ENCODE results near the gene KIAA0753. TPM values are rescaled to one million over a fixed set of nuclear protein-coding genes. Genes with fewer than 3 reads are reported as not detected.
A peak's percentile ranks its signal among the peaks of the same experiment; 100 is the strongest.

Gene KIAA0753
- total and polyA plus RNA-seq, 9 of the 15 experiments (the other 6 are each of a cell fraction or from before 2014, with no cell fraction given), result 2.0 to 9.0 (median 6.9) TPM

GRCh38 chr17:6547336-6547735, 93.2 kb downstream of the KIAA0753 start (continued):
- TF ChIP-seq ZC3H4 (CRISPR knock-in tag; IDR thresholded peaks at IDR 0.05; ENCODE audit: borderline replicate concordance) (no peak), HDGF (IDR thresholded peaks at IDR 0.05) (no peak), FOXK1 (CRISPR knock-in tag; IDR thresholded peaks at IDR 0.05; ENCODE audit: borderline replicate concordance) (no peak)

GRCh38 chr17:6546069-6546718, 94.3 kb downstream of the KIAA0753 start:
- Histone ChIP-seq H3K9ac (ENCODE audit: insufficient read depth in 1 of 2, low read depth in 2 of 2, low read length in 2 of 2) (no peak overlapping the region), H3K27ac (ENCODE audit: extremely low read depth, low read depth, low read length) (no peak overlapping the region), H3K4me1 (replicated peaks in 1 of 2; ENCODE audit: control insufficient read depth in 2 of 2, insufficient read depth in 2 of 2, low read length in 2 of 2) (no peaks in the 10 kb centered on the region), H3K79me2 (ENCODE audit: control insufficient read depth, insufficient read depth, low read length) (no peaks in the 10 kb centered on the region), H3K4me2 (ENCODE audit: insufficient read depth, low read length) (no peak overlapping the region), H3K36me3 (ENCODE audit: control insufficient read depth, insufficient read depth, low read length) (no peaks in the 10 kb centered on the region), H3K9me3 (replicated peaks; ENCODE audit: control insufficient read depth, insufficient read depth, low read depth, low read length) (no peaks in the 10 kb centered on the region), H3K4me3 (no peak overlapping the region), H2AFZ (ENCODE audit: low read depth, low read length) (no peak overlapping the region), H3K27me3 (ENCODE audit: control insufficient read depth in 2 of 2, insufficient read depth in 2 of 2, low read length in 2 of 2) (peaks cover 0 to 33% of the 10 kb centered on the region in 2 experiments; a peak in 1 of 5 replicates), H4K20me1 (replicated peaks; ENCODE audit: control insufficient read depth, insufficient read depth, low read length) (no peaks in the 10 kb centered on the region), H3K9me1 (ENCODE audit: control insufficient read depth, insufficient read depth, low read length) (no peaks in the 10 kb centered on the region)
- intact Hi-C loops (cut with micrococcal nuclease) (no loop called here), in situ Hi-C loops (cut with MboI) (no loop called here)
- WGBS (ENCODE audit: insufficient coverage, low coverage, missing lambda C conversion rate), result 2% methylated on average over 10 of the region's 10 CpGs
- DNase-seq (ENCODE audit: extremely low read depth in 1 of 4, low spot score in 3 of 4), result no peak
- no peak for ATAC-seq
- no peak for FAIRE-seq
- ChIA-PET POLR2A (interaction anchor here (0.6 kb wide), 1 partner anchor 11 kb away, joined by 3 read pairs; no protein-coding TSS in a partner anchor), CTCF (ENCODE audit: low intra/inter-chr PET ratio) (no interaction called here)
- no TSS peak for BruUV-seq (replicated peaks)
- TF ChIP-seq, protein P1, sequence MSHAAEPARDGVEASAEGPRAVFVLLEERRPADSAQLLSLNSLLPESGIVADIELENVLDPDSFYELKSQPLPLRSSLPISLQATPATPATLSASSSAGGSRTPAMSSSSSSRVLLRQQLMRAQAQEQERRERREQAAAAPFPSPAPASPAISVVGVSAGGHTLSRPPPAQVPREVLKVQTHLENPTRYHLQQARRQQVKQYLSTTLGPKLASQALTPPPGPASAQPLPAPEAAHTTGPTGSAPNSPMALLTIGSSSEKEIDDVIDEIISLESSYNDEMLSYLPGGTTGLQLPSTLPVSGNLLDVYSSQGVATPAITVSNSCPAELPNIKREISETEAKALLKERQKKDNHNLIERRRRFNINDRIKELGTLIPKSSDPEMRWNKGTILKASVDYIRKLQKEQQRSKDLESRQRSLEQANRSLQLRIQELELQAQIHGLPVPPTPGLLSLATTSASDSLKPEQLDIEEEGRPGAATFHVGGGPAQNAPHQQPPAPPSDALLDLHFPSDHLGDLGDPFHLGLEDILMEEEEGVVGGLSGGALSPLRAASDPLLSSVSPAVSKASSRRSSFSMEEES (CRISPR knock-in tag; IDR thresholded peaks at IDR 0.05), result no peak
- no peak for TF ChIP-seq MCM7 (IDR thresholded peaks at IDR 0.05)
- peak; percentile 30; the same call in 1 of the 2 replicates for TF ChIP-seq RFX1 (IDR thresholded peaks at IDR 0.05)
- TF ChIP-seq ZBTB1 (CRISPR knock-in tag; IDR thresholded peaks at IDR 0.05; ENCODE audit: borderline replicate concordance, low read depth), result peak; percentile 60; the same call in 1 of the 2 replicates

All from K562 (cell line).